Large intestine (tissue), 3 donors: ENCODE data around the gene SAE1. TPM values are rescaled to one million over a fixed set of nuclear protein-coding genes. Genes with fewer than 3 reads are reported as not detected.
"Not testable (repeated sequence)": the region's sequence is repeated elsewhere in the genome, so short reads cannot be mapped to it uniquely, and the experiment has no call there.

Experiments
- DNase-seq, 2 donors: peaks; one replicate each; pipeline versions ENCODE4 v3.0.0 to v3.0.0-alpha.2; 2013
- H3K27ac ChIP-seq: one replicate; pipeline ENCODE4 v1.5.1; 2013; ENCODE audit warnings: low read length
- H3K27me3 ChIP-seq: 2 replicates; pipeline ENCODE4 v1.6.1; 2013; ENCODE audit warnings: low read length; ENCODE audit not compliant: control insufficient read depth, insufficient read depth
- H3K36me3 ChIP-seq: 2 replicates; pipeline ENCODE4 v1.6.1; 2013; ENCODE audit warnings: low read length; ENCODE audit not compliant: control insufficient read depth, insufficient read depth
- H3K4me1 ChIP-seq: one replicate; pipeline ENCODE4 v1.6.1; 2013; ENCODE audit warnings: low read length; ENCODE audit not compliant: control insufficient read depth, insufficient read depth
- H3K4me3 ChIP-seq: one replicate; pipeline ENCODE4 v1.5.1; 2013; ENCODE audit warnings: low read length
- H3K9me3 ChIP-seq: one replicate; pipeline ENCODE4 v1.6.1; 2013; ENCODE audit warnings: mild to moderate bottlenecking, low read depth, low read length, moderate library complexity; ENCODE audit not compliant: control insufficient read depth
- WGBS: methylation state at CpG from one replicate; pipeline ENCODE4 v1.1.5; 2013; ENCODE audit warnings: low lambda C conversion rate; ENCODE audit not compliant: insufficient coverage; 5-methylcytosine and 5-hydroxymethylcytosine counted together
- polyA plus RNA-seq: library from polyadenylated mRNA; unstranded; fragments of 120-200 nt; gene quantifications from one replicate; pipeline ENCODE4 v1.2.1, GENCODE V29; 2013

The SAE1 gene
- polyA plus RNA-seq, 1 donor = 61.0 TPM

- DNase-seq = peak; percentile 54 to 74
- H3K36me3 ChIP-seq = no peaks in the 10 kb centered on the region
- no peak overlapping the region for H3K27ac ChIP-seq
- no peaks in the 10 kb centered on the region for H3K9me3 ChIP-seq
- no peaks in the 10 kb centered on the region for H3K27me3 ChIP-seq
- no CpG with 5 or more reads among the region's 8 CpGs for WGBS
- H3K4me1 ChIP-seq = peaks cover 4% of the 10 kb centered on the region
- H3K4me3 ChIP-seq = no peak overlapping the region
Observed at GRCh38 chr19:47124937-47125668, 5.5 kb upstream of the SAE1 start.

DNA sequence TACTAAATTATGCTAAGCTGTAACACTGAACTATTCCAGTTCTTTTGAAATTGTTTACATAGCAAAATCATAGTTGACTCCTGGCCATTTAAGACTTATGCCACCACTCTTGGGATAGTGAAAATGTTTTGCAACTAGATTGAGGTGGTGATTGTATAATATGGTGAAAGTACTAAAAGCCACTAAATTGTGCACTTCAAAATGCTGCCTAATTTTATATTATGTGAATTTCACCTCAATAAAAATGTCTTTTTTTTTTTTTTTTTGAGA lies 5.0 kb upstream of the SAE1 start:
- H3K27ac ChIP-seq = no peak overlapping the region
- H3K9me3 ChIP-seq = no peaks in the 10 kb centered on the region

GRCh38 chr19:47129579-47129978 lies 1.1 kb upstream of the SAE1 start:
- 100% methylated on average over 1 of the region's 4 CpGs for WGBS
- Histone ChIP-seq H3K36me3 (peaks cover 5% of the 10 kb centered on the region), H3K4me1 (peaks cover 6% of the 10 kb centered on the region), H3K4me3 (no peak overlapping the region), H3K27ac (no peak overlapping the region), H3K27me3 (no peaks in the 10 kb centered on the region), H3K9me3 (no peaks in the 10 kb centered on the region)
- DNase-seq = no peak

More for the DNA sequence above, 5.0 kb upstream of the SAE1 start:
- no peak for DNase-seq
- H3K27me3 ChIP-seq = no peaks in the 10 kb centered on the region
- no peaks in the 10 kb centered on the region for H3K36me3 ChIP-seq
- no peak overlapping the region for H3K4me3 ChIP-seq
- H3K4me1 ChIP-seq = peaks cover 4% of the 10 kb centered on the region

GRCh38 chr19:47130120-47130588 lies 481 bp upstream of the SAE1 start:
- Histone ChIP-seq H3K27me3 (no peaks in the 10 kb centered on the region), H3K36me3 (peaks cover 5% of the 10 kb centered on the region), H3K4me3 (peak overlapping the region; percentile 94), H3K4me1 (peaks cover 3% of the 10 kb centered on the region), H3K9me3 (no peaks in the 10 kb centered on the region), H3K27ac (peak overlapping the region; percentile 94)
- WGBS = 30% methylated on average over 5 of the region's 8 CpGs
- no peak for DNase-seq

DNA sequence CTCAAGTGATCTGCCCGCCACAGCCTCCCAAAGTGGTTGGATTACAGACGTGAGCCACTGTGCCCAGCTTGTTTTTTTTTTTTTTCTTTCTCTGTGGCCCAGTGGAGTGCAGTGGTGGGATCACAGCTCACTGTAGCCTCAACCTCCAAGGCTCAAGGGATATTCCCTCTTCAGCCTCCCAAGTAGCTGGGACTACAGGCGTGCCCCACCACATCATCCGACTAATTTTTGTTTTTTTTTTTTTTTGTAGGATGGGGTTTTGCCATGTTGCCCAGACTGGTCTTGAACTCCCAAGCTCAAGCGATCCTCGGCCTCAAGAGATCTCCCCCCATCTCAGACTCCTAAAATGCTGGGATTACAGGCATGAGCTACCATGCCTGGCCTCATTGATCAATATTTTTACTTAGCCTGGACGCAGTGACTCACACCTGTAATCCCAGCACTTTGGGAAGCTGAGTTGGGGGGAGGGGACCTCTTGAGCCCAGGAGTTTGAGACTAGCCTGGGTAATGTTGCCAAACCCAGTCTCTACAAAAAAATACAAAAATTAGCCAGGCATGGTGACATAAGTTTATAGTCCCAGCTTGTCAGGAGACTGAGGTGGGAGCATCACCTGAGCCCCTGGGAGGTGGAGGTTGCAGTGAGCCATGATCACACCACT lies 1.7 kb downstream of the SAE1 start:
- Histone ChIP-seq H3K9me3 (no peaks in the 10 kb centered on the region), H3K27me3 (no peaks in the 10 kb centered on the region), H3K27ac (no peak overlapping the region), H3K4me1 (peaks cover 2% of the 10 kb centered on the region), H3K4me3 (no peak overlapping the region), H3K36me3 (peaks cover 6% of the 10 kb centered on the region)
- 60% methylated on average over 1 of the region's 7 CpGs for WGBS
- DNase-seq = no peak

DNA sequence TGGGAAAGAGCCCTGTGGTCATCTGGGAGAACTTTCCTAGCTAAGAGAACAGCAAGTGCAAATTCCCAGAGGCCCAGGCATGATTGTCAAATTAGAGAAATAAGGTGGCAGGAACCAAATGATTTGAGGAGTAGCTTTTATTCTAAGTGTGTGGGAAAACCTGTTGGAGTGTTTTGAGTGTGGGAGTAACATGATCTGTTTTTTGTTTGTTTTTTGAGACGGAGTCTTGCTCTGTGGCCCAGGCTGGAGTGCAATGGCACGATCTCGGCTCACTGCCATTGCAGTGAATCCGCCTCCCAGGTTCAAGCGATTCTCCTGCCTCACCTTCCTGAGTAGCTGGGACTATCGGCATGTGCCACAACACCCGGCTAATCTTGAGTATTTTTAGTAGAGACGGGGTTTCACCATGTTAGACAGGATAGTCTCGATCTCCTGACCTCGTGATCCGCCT lies 2.4 kb downstream of the SAE1 start:
- Histone ChIP-seq H3K4me3 (no peak overlapping the region), H3K4me1 (peaks cover 2% of the 10 kb centered on the region), H3K27me3 (no peaks in the 10 kb centered on the region), H3K36me3 (peaks cover 6% of the 10 kb centered on the region), H3K27ac (no peak overlapping the region), H3K9me3 (no peaks in the 10 kb centered on the region)
- no peak for DNase-seq
- WGBS = no CpG with 5 or more reads among the region's 11 CpGs

GRCh38 chr19:47134545-47134944 lies 3.9 kb downstream of the SAE1 start:
- H3K4me3 ChIP-seq = no peak overlapping the region
- DNase-seq = no peak
- no peaks in the 10 kb centered on the region for H3K9me3 ChIP-seq
- H3K36me3 ChIP-seq = peaks cover 9% of the 10 kb centered on the region
- H3K27me3 ChIP-seq = no peaks in the 10 kb centered on the region
- no peak overlapping the region for H3K27ac ChIP-seq
- WGBS = no CpG with 5 or more reads among the region's 2 CpGs
- peaks cover 2% of the 10 kb centered on the region for H3K4me1 ChIP-seq

DNA sequence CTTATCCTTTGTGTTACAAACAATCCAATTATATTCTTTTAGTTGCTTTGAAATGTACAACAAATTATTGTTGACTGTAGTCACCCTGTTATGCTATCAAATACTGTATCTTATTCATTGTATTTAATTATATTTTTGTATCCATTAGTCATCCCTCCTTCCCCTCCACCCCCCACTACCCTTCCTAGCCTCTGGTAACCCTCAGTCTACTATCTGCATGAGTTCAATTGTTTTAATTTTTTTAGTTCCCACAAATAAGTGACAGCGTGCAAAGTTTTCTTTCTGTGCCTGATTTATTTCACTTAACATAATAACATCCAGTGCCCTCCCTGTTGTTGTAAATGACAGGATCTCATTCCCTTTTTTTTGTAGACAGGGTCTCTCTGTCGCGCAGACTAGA lies 4.5 kb downstream of the SAE1 start:
- peaks cover 2% of the 10 kb centered on the region for H3K4me1 ChIP-seq
- WGBS = 60% methylated on average over 1 of the region's 3 CpGs

DNA sequence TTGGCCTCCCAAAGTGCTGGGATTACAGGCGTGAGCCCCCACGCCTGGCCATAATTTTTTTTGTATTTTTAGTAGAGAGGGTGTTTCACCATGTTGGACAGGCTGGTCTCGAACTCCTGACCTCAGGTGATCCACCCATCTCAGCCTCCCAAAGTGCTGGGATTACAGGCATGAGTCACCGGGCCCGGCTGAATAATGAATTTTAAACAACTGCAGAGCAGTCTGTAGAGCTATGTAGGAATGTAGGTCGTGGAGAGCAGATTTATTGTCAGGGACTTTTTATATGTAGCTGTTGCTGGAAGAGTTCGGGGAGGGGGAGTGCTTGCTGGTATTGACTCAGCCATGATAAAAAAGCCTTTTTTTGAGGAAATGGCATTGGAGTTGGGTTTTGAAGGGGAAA lies 10.6 kb downstream of the SAE1 start:
- H3K4me1 ChIP-seq, H3K27ac ChIP-seq, H3K9me3 ChIP-seq, H3K27me3 ChIP-seq, H3K4me3 ChIP-seq, DNase-seq: not testable (repeated sequence)
- peaks cover 37% of the 10 kb centered on the region for H3K36me3 ChIP-seq
- no CpG with 5 or more reads among the region's 7 CpGs for WGBS

More for the DNA sequence above, 4.5 kb downstream of the SAE1 start:
- Histone ChIP-seq H3K27me3 (no peaks in the 10 kb centered on the region), H3K4me3 (no peak overlapping the region), H3K27ac (no peak overlapping the region), H3K36me3 (peaks cover 9% of the 10 kb centered on the region), H3K9me3 (no peaks in the 10 kb centered on the region)
- DNase-seq = no peak

DNA sequence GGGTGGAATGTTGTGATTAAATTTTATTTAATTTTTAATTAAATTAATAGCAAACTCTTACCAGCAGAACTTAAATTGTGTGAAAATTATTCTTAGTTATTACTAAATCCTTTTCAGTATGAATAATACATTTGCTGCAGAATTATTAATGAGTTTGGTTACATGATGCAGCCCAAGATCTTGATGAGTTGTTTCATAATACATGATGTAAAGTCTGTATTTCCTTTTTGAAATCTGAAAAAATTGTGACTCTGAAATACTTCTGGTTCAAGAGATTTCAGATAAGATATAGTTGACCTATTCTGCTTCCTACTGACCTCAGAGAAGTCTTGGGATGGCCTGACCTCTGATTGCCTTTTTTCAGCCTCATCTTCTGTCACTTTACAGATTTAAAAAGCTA lies 11.1 kb downstream of the SAE1 start:
- DNase-seq = no peak
- Histone ChIP-seq H3K36me3 (peaks cover 39% of the 10 kb centered on the region), H3K27me3 (no peaks in the 10 kb centered on the region), H3K9me3 (no peaks in the 10 kb centered on the region), H3K4me3 (no peak overlapping the region), H3K4me1 (no peaks in the 10 kb centered on the region), H3K27ac (no peak overlapping the region)

- no peaks in the 10 kb centered on the region for H3K9me3 ChIP-seq
- no peak overlapping the region for H3K27ac ChIP-seq
- H3K4me1 ChIP-seq = no peaks in the 10 kb centered on the region
- H3K4me3 ChIP-seq = no peak overlapping the region
- H3K36me3 ChIP-seq = peaks cover 46% of the 10 kb centered on the region
- WGBS = 100% methylated on average over 1 of the region's 5 CpGs
- H3K27me3 ChIP-seq = no peaks in the 10 kb centered on the region
- DNase-seq = no peak
Observed at GRCh38 chr19:47142779-47143178, 12.1 kb downstream of the SAE1 start.
